Neutrophil (primary cell): ENCODE measurements around the gene CD163L1.

ENCODE experiments used
- H3K27ac ChIP-seq: fragments of 200-600 bp; sonication (generic); 2 replicates; pipeline ENCODE4 v1.5.1; 2016; ENCODE audit warnings: mild to moderate bottlenecking, moderate library complexity
- H3K27me3 ChIP-seq: fragments of 200-600 bp; sonication (generic); 2 replicates; pipeline ENCODE4 v1.6.0; 2016; ENCODE audit warnings: mild to moderate bottlenecking
- H3K36me3 ChIP-seq: fragments of 200-600 bp; sonication (generic); 2 replicates; pipeline ENCODE4 v1.5.1; 2017
- H3K4me1 ChIP-seq, 2 experiments: fragments of 200-600 bp in 1 of 2; sonication (generic) in 1 of 2; 1 replicate in 1 of 2; 2 replicates in 1 of 2; pipeline versions ENCODE4 v1.5.1 to v1.6.1; 2013 to 2016; ENCODE audit warnings: low read depth in 1 of 2, low read length in 1 of 2, mild to moderate bottlenecking in 1 of 2, moderate library complexity in 1 of 2; ENCODE audit not compliant: control insufficient read depth in 1 of 2, insufficient read depth in 1 of 2
- H3K4me3 ChIP-seq, 2 experiments: fragments of 200-600 bp in 1 of 2; sonication (generic) in 1 of 2; 1 replicate in 1 of 2; 2 replicates in 1 of 2; pipeline ENCODE4 v1.5.1; 2013 to 2016; ENCODE audit warnings: low read depth in 1 of 2, low read length in 1 of 2, mild to moderate bottlenecking in 1 of 2, moderate library complexity in 1 of 2
- H3K9me3 ChIP-seq: fragments of 200-600 bp; sonication (generic); 2 replicates; pipeline ENCODE4 v1.5.1; 2016
- CTCF ChIP-seq: fragments of 200-600 bp; sonication (generic); IDR thresholded peaks from 2 replicates; pipeline ENCODE4 v1.5.1; 2016; ENCODE audit warnings: antibody characterized with exemption

The CD163L1 gene

DNA sequence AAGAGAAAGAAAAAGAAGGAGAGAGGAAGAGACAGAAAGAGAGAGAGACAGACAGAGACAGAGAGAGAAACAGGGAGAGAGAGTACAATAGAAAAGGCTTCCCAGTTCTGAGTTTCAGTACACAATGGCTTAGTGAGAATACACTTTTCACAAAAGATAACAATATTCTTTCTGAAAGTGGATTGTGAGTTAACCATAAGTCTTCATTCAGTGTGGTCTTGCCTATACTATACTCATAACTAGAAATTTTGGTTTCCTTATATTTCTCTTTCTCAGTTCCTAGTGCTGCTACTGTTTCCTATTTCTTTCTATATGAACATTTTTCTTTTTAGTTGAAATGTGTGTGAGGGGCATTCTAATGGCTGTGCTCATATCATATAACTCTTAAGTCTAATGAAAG is 9.3 kb downstream of the CD163L1 start:
- no peaks in the 10 kb centered on the region for H3K4me1 ChIP-seq
- no peak for TF ChIP-seq CTCF
- H3K9me3 ChIP-seq, result no peaks in the 10 kb centered on the region
- no peaks in the 10 kb centered on the region for H3K36me3 ChIP-seq
- no peak overlapping the region for H3K27ac ChIP-seq
- H3K27me3 ChIP-seq, result peaks cover 24% of the 10 kb centered on the region
- no peak overlapping the region for H3K4me3 ChIP-seq

DNA sequence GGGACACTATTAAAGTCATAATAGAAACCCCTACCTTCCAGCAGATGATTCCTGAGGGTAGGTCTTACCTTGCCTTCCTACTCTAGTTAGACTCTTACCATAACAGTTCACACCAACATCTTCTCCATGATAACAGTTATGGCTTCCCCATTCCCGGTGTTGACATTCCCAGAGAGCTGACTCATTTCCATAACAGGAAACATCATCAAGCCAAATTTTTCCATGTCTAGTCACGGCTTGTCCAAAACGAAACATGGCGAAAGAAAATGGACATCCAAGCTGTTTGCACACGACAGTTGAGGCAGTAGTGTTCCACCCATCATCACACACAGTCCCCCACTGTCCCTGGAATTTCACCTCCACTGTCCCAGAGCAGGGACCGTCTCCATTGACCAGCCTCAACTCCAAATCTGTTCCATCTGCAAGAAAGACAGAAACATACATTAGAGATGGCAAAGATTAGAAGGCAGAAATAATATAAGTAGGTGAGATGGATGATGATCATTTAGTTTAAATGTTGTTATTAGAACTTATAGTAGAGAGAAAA is 10.6 kb downstream of the CD163L1 start:
- Histone ChIP-seq H3K4me3 (no peak overlapping the region), H3K9me3 (no peaks in the 10 kb centered on the region)

DNA sequence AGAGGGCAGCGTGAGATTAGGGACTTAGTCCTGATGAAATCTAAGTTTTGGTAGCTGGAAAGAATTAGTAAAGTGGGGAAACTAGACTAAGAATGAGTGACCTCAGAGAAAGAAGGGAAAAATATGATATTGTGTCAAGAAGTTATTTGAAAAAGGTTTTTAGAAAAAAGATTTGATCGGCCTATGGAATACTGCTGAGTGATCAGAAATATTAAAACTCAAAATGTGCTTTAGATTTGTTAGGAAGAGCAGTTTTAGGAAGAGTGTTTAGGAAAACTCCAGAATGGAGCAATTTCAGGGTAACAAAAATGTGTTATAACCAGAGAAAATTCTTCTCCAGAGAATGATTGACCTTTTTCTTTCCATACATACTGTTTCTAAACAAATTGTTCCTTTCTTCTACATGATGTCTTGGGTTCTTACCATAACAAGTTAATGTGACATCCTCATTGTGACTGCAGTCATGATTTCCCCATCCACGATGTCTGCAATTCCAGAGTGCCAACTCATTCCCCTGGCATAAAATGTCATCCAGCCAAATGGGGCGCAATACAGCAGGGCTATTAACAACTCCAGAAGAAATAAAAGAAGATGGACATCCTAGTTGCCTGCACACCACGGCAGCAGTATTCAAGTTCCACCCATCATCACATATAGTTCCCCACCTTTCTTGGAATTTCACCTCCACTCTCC is 11.8 kb downstream of the CD163L1 start:
- Histone ChIP-seq H3K4me1 (no peaks in the 10 kb centered on the region), H3K27me3 (no peaks in the 10 kb centered on the region), H3K27ac (no peak overlapping the region), H3K9me3 (no peaks in the 10 kb centered on the region), H3K4me3 (no peak overlapping the region), H3K36me3 (no peaks in the 10 kb centered on the region)
- TF ChIP-seq CTCF, result no peak

More for the DNA sequence above, 10.6 kb downstream of the CD163L1 start:
- Histone ChIP-seq H3K36me3 (no peaks in the 10 kb centered on the region), H3K27ac (no peak overlapping the region), H3K27me3 (peaks cover 11% of the 10 kb centered on the region), H3K4me1 (no peaks in the 10 kb centered on the region)
- TF ChIP-seq CTCF, result no peak

- Histone ChIP-seq H3K9me3 (no peaks in the 10 kb centered on the region), H3K27ac (no peak overlapping the region), H3K27me3 (no peaks in the 10 kb centered on the region), H3K4me3 (no peak overlapping the region), H3K4me1 (peaks cover 8 to 11% of the 10 kb centered on the region in 2 experiments), H3K36me3 (no peaks in the 10 kb centered on the region)
- TF ChIP-seq CTCF, result no peak
These were observed 32.6 kb downstream of the CD163L1 start for GRCh38 chr12:7411343-7411742.

DNA sequence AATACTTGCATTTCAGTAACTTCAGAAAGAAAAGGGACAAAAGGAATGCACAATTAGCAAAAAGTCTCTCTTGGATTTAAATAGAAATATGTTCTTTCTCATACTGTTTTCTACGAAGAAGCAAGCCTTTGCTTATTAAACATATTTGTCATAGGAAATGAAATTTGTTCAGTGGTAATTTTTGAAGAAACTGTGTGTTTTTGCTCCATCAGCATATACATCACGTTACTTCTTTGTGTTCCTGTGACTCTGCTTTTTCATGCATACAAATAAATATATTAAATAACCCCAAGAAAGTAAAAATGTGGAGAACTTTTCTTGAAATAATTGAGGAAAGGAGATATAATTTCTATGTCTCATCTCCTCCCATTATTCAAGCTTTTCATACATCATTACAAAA is 39.7 kb downstream of the CD163L1 start:
- no peak overlapping the region for H3K27ac ChIP-seq
- no peaks in the 10 kb centered on the region for H3K9me3 ChIP-seq
- no peaks in the 10 kb centered on the region for H3K36me3 ChIP-seq
- no peak overlapping the region for H3K4me3 ChIP-seq
- no peak for TF ChIP-seq CTCF
- no peaks in the 10 kb centered on the region for H3K27me3 ChIP-seq
- no peaks in the 10 kb centered on the region for H3K4me1 ChIP-seq
